Tibial nerve (tissue), 4 donors: Measurements from ENCODE around the gene KIAA1614. TPM values are rescaled to one million over a fixed set of nuclear protein-coding genes. Genes with fewer than 3 reads are reported as not detected.

Experiments used
- DNase-seq, 2 donors: peaks; one replicate each; pipeline ENCODE4 v3.0.0-alpha.2; 2019; ENCODE audit warnings: low spot score in 2 of 2
- H3K27ac ChIP-seq, 4 donors: fragments of 200-600 bp; sonication (generic) in 3 of 4; one replicate each; pipeline ENCODE4 v1.5.1; 2017 to 2019; ENCODE audit warnings: mild to moderate bottlenecking in 1 of 4
- H3K27me3 ChIP-seq, 2 donors: fragments of 200-600 bp; sonication (generic) in 1 of 2; one replicate each; pipeline versions ENCODE4 v1.5.1 to v1.6.0; 2017 to 2019
- H3K36me3 ChIP-seq, 3 donors: fragments of 200-600 bp; sonication (generic); one replicate each; pipeline ENCODE4 v1.5.1; 2018 to 2019
- H3K4me1 ChIP-seq, 4 donors: fragments of 200-600 bp; sonication (generic) in 3 of 4; one replicate each; pipeline ENCODE4 v1.5.1; 2017 to 2019
- H3K4me3 ChIP-seq, 4 donors: fragments of 200-600 bp; sonication (generic) in 3 of 4; one replicate each; pipeline ENCODE4 v1.5.1; 2017 to 2019; ENCODE audit warnings: mild to moderate bottlenecking in 1 of 4, moderate library complexity in 1 of 4
- H3K9me3 ChIP-seq, 4 donors: fragments of 200-600 bp; sonication (generic) in 3 of 4; one replicate each; pipeline ENCODE4 v1.5.1; 2017 to 2019
- EP300 ChIP-seq, 2 donors: sonication (generic); formaldehyde crosslinking; IDR thresholded peaks; one replicate each; pipeline ENCODE4 v1.6.1; 2017; ENCODE audit warnings: antibody characterized with exemption in 2 of 2, mild to moderate bottlenecking in 1 of 2
- POLR2A ChIP-seq, 2 donors: fragments of 450-650 bp; IDR thresholded peaks; one replicate each; pipeline ENCODE4 v1.6.1; 2017; ENCODE audit warnings: antibody characterized with exemption in 2 of 2, mild to moderate bottlenecking in 2 of 2, moderate library complexity in 2 of 2
- WGBS, 2 donors: methylation state at CpG; one replicate each; pipeline ENCODE4 v1.1.5; 2018; 5-methylcytosine and 5-hydroxymethylcytosine counted together
- total RNA-seq, 4 donors: library from RNA; depleted of rRNA; stranded (reverse); fragments of >200 nt; gene quantifications; one replicate each; pipeline ENCODE4 v1.1.0, GENCODE V29; 2016
- TF ChIP-seq, protein P1 (sequence below), 5 experiments: fragments of 200-600 bp in 3 of 5; fragments of 450-650 bp in 2 of 5; sonication (generic) in 3 of 5; IDR thresholded peaks; one replicate each; pipeline ENCODE4 v1.5.1; 2016 to 2019; ENCODE audit warnings: antibody characterized with exemption in 5 of 5, mild to moderate bottlenecking in 3 of 5, moderate library complexity in 2 of 5

KIAA1614 gene
- total RNA-seq, 4 donors from 2014 or later, result 14.9 to 22.6 (median 19.1) TPM

DNA sequence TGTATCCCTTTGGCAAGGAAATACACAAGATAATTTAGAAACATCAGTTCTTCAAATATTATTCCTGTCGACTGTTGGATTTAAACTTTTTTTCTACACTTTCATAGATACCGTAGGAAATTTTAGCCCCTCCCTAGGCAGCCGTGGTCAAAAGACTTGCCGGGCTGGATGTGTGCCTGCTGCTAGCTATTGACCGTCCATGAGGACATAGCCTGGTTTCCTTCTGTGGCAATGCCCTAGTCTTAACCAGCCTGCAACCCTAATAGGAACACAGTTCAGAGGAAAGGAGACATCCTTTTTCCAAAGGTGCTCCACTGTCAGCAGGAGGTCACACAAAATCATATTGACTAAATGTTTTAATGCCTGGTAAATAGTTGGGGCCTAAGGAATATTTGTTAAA, 20.4 kb upstream of the KIAA1614 start:
- TF ChIP-seq, protein P1, sequence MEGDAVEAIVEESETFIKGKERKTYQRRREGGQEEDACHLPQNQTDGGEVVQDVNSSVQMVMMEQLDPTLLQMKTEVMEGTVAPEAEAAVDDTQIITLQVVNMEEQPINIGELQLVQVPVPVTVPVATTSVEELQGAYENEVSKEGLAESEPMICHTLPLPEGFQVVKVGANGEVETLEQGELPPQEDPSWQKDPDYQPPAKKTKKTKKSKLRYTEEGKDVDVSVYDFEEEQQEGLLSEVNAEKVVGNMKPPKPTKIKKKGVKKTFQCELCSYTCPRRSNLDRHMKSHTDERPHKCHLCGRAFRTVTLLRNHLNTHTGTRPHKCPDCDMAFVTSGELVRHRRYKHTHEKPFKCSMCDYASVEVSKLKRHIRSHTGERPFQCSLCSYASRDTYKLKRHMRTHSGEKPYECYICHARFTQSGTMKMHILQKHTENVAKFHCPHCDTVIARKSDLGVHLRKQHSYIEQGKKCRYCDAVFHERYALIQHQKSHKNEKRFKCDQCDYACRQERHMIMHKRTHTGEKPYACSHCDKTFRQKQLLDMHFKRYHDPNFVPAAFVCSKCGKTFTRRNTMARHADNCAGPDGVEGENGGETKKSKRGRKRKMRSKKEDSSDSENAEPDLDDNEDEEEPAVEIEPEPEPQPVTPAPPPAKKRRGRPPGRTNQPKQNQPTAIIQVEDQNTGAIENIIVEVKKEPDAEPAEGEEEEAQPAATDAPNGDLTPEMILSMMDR (IDR thresholded peaks at IDR 0.05), result no peak
- H3K4me1 ChIP-seq, result no peaks in the 10 kb centered on the region
- H3K36me3 ChIP-seq, result peaks cover 0 to 4% (median 0%) of the 10 kb centered on the region in 3 donors
- WGBS, 2 donors, result 71 to 89% methylated on average over 5 of the region's 5 CpGs
- H3K9me3 ChIP-seq, result no peaks in the 10 kb centered on the region
- no peak overlapping the region for H3K4me3 ChIP-seq
- no peak for DNase-seq
- no peak overlapping the region for H3K27ac ChIP-seq
- no peaks in the 10 kb centered on the region for H3K27me3 ChIP-seq

DNA sequence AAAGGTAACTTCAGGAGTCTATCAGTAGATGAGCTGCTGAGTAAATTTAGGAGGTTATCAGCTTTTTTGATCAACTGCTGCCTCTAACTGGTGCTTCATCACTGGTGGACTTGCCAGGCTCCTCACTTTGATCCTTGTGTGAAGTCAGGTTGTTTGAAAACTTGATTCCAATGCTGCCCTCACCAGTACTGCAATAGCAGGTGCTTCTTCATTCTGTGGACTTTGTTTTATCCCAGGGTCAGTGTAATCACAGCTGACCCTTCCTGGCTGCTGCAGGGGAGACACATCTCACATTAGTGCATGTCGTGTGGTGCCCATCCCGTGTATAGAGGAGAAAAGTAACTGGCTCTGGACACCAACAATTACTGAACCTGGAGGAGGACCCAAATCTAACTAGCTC, 20.0 kb upstream of the KIAA1614 start:
- no peak overlapping the region for H3K4me3 ChIP-seq
- no peak for DNase-seq
- no peaks in the 10 kb centered on the region for H3K27me3 ChIP-seq
- H3K9me3 ChIP-seq, result no peaks in the 10 kb centered on the region
- H3K27ac ChIP-seq, result no peak overlapping the region
- no peaks in the 10 kb centered on the region for H3K4me1 ChIP-seq
- 83 to 87% methylated on average over 2 of the region's 2 CpGs for WGBS, 2 donors
- H3K36me3 ChIP-seq, result peaks cover 0 to 4% (median 0%) of the 10 kb centered on the region in 3 donors
- no peak for TF ChIP-seq POLR2A (IDR thresholded peaks at IDR 0.05)
- TF ChIP-seq, protein P1 (IDR thresholded peaks at IDR 0.05), result no peak
- TF ChIP-seq EP300 (IDR thresholded peaks at IDR 0.05), result no peak

DNA sequence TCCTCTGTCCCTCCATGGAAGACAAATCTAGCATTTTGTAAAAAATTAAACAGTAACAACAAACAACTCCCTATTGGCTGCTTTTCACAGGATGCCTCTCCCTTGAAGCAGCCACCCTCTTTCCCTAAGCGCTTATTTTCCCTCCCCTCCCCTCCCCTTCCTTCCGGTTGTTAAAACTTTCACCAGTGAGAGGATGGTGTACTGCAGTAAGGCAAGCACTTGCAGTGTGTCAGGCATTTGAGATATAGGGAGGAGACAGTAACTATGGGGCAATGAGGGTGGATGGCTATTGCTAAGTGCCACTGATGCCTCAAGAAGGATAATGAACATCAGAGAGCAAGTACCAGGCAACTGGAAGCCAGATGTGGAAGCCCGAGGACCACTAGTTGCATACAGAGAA, 19.1 kb upstream of the KIAA1614 start:
- Histone ChIP-seq H3K9me3 (no peaks in the 10 kb centered on the region), H3K27me3 (no peaks in the 10 kb centered on the region), H3K36me3 (peaks cover 0 to 4% (median 0%) of the 10 kb centered on the region in 3 donors), H3K27ac (no peak overlapping the region), H3K4me1 (no peaks in the 10 kb centered on the region), H3K4me3 (no peak overlapping the region)
- TF ChIP-seq, protein P1 (IDR thresholded peaks at IDR 0.05), result no peak
- no peak for TF ChIP-seq POLR2A (IDR thresholded peaks at IDR 0.05)
- TF ChIP-seq EP300 (IDR thresholded peaks at IDR 0.05), result no peak
- DNase-seq, result no peak
- WGBS, 2 donors, result 62 to 68% methylated on average over 3 of the region's 3 CpGs

DNA sequence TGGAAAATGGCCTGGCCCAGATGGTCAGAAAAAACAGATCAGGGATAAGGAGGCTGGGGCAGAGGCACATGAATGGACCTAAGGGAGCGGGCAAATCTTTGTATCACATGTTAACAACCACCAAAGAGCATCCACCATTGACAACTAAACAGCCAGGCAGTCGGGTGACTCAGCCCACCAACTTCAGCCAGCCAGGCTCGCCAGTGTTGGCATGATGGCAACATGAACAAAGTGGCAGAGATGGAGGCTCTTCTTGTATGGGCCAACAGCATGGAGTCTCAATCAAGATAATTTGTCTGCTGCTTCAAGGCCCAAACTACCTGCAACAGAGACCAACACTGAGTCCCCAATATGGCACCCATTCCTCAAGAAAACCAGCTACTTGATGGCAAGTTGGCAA, 16.5 kb upstream of the KIAA1614 start:
- TF ChIP-seq, protein P1 (IDR thresholded peaks at IDR 0.05), result no peak
- TF ChIP-seq POLR2A (IDR thresholded peaks at IDR 0.05), result no peak
- TF ChIP-seq EP300 (IDR thresholded peaks at IDR 0.05), result no peak
- no peak overlapping the region for H3K27ac ChIP-seq
- no peak for DNase-seq
- no peaks in the 10 kb centered on the region for H3K9me3 ChIP-seq
- peaks cover 0 to 4% (median 0%) of the 10 kb centered on the region in 3 donors for H3K36me3 ChIP-seq
- H3K27me3 ChIP-seq, result no peaks in the 10 kb centered on the region
- no peak overlapping the region for H3K4me3 ChIP-seq
- WGBS, 2 donors, result 96 to 97% methylated on average over 3 of the region's 3 CpGs
- H3K4me1 ChIP-seq, result no peaks in the 10 kb centered on the region

DNA sequence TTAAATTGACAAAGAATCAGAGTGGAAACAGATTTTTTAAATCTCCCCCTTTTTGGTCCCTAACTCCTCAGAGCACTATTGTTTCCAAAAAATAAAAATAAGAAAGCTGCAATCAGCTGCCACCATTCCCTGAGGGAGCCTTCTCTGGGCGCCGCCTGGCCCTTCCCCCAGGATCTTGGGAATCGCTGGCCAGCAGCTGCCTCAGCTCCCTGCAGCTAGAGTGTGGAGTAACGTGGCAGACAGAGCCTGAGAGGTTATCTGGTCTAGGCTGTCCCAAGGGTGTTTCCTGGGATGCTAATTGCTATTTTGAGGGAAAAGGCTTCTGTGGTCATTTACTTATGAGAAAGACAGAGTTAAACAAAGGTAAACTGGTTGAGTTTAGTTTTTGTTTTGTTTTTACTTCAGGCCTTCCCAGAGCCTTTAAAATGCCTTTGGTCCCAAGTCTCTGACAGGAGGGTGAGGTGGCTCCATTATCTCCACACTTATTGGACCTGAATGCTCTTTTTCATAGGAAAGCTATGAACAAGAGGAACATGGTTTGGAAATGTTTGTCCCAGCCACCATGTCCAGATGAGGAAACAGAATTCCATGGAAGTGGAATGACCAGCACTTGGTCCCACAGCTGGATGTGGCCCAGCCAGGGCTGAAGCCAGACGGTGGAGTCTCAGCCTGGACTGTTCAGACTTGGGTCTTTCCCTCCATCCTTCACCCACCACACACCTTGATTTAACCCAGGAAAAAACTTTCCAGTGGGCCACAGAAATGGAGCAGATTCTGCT, 14.1 kb upstream of the KIAA1614 start:
- TF ChIP-seq, protein P1 (IDR thresholded peaks at IDR 0.05), result no peak
- TF ChIP-seq EP300 (IDR thresholded peaks at IDR 0.05) (no peak), POLR2A (IDR thresholded peaks at IDR 0.05) (no peak)
- H3K9me3 ChIP-seq, result no peaks in the 10 kb centered on the region
- no peak overlapping the region for H3K4me3 ChIP-seq
- H3K4me1 ChIP-seq, result no peaks in the 10 kb centered on the region
- H3K27me3 ChIP-seq, result no peaks in the 10 kb centered on the region
- 47 to 50% methylated on average over 5 of the region's 5 CpGs for WGBS, 2 donors
- no peak for DNase-seq
- peaks cover 0 to 4% (median 0%) of the 10 kb centered on the region in 3 donors for H3K36me3 ChIP-seq
- no peak overlapping the region for H3K27ac ChIP-seq
